NCI-H345 treated with DMSO at 0.1 percent for 48 hours (cell line): ENCODE data around the gene CARD16.

Source experiments
- DNase-seq: peaks from one replicate; lab custom pipeline; 2025; ENCODE audit not compliant: unreplicated experiment; lab: John Stamatoyannopoulos, UW

The CARD16 gene

GRCh38 chr11:104997288-104997687, 47.8 kb downstream of the CARD16 start:
- no peak for DNase-seq

- peak; percentile 96 for DNase-seq
These were observed 50.1 kb downstream of the CARD16 start for GRCh38 chr11:104995001-104995408.

DNA sequence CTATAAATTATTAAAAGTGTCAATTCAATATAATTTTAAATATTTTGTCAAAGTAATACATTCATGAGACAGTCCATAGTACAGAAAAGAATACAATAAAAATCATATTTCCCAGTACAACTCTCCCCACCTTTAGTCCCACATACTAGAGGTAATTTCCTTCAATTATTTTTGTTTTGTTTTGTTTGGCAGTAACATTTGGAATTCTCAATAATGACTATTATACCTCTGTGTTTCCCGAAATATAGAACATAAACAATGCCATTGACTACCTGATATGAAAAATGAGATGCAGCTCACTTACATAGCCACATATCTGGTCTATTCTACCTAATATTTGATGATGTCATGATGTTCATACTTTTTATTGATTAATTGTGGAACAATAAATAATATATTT, 52.4 kb downstream of the CARD16 start:
- DNase-seq = no peak

- no peak for DNase-seq
These were observed 53.1 kb downstream of the CARD16 start for GRCh38 chr11:104991994-104992393.
